Measurements from ENCODE around the gene ELOF1.

Gene ELOF1

DNA sequence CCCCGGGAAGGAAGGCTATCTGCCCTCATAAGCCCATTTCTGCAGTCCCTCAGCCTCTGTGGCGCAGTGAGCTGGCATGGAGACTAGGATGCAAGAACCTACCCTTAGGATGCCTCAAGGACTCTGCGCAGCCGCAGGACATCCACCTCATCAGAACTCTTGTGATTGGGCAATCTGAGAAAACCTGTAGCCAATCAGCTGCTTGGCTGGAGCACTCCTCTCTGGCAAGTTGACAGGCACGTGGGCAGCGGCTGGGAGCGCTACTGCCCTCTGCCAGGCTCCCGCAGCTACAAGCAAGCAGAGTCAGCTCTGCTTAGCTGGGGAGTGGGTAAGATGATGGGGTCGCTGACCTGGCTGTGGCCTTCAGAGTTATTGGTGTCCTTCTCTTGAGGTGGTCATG, 28.6 kb downstream of the ELOF1 start:
- H2AK5ac ChIP-seq (ENCODE audit: low read length, severe bottlenecking), result no peak overlapping the region
- no peak overlapping the region for H2AFZ ChIP-seq (ENCODE audit: low read depth, low read length)
- no peak overlapping the region for H2BK120ac ChIP-seq (ENCODE audit: low read depth, low read length)
- peak overlapping the region; percentile 19 for H4K8ac ChIP-seq (ENCODE audit: low read length)
- no peak overlapping the region for H3K27ac ChIP-seq (ENCODE audit: low read length, poor library complexity, severe bottlenecking)
- H3K4me1 ChIP-seq (ENCODE audit: control insufficient read depth, insufficient read depth, low read depth, low read length), result peaks cover 10% of the 10 kb centered on the region
- H3K36me3 ChIP-seq (ENCODE audit: control insufficient read depth in 1 of 2, insufficient read depth in 2 of 2, low read depth in 1 of 2, low read length in 2 of 2), result no peaks in the 10 kb centered on the region
- H2BK5ac ChIP-seq (ENCODE audit: low read depth, low read length, poor library complexity, severe bottlenecking), result no peak overlapping the region
- peak; percentile 58 for DNase-seq
- no peaks in the 10 kb centered on the region for H3K27me3 ChIP-seq (ENCODE audit: control insufficient read depth in 1 of 2, insufficient read depth in 1 of 2, low read length in 2 of 2)
- no peak overlapping the region for H2BK12ac ChIP-seq (ENCODE audit: low read length in 2 of 2)
- no peak overlapping the region for H3K18ac ChIP-seq (ENCODE audit: low read depth in 1 of 2, low read length in 2 of 2)
- no peak overlapping the region for H4K91ac ChIP-seq (ENCODE audit: low read length)
- no peak overlapping the region for H3K4me3 ChIP-seq (ENCODE audit: insufficient read depth in 1 of 2, low read depth in 1 of 2, low read length in 2 of 2)
- no peak overlapping the region for H3K4ac ChIP-seq (ENCODE audit: low read depth in 1 of 2, low read length in 2 of 2)
- H3K79me1 ChIP-seq (replicated peaks; ENCODE audit: low read length, poor library complexity, severe bottlenecking), result peaks cover 20% of the 10 kb centered on the region
- H2BK15ac ChIP-seq (ENCODE audit: low read depth, poor library complexity, severe bottlenecking), result peak overlapping the region; percentile 44
- peak overlapping the region in 1 of 2 experiments; percentile 84 for H3K23ac ChIP-seq (ENCODE audit: low read length in 2 of 2)
- no peaks in the 10 kb centered on the region for H3K9me3 ChIP-seq (ENCODE audit: control insufficient read depth, low read length)
- no peak overlapping the region for H3K9ac ChIP-seq (ENCODE audit: low read length)
- no peak overlapping the region for H3K14ac ChIP-seq (ENCODE audit: low read length in 2 of 2)
- WGBS, result 59% methylated on average over 8 of the region's 9 CpGs
- no peak overlapping the region for H3K4me2 ChIP-seq (ENCODE audit: low read length, poor library complexity, severe bottlenecking)

DNA sequence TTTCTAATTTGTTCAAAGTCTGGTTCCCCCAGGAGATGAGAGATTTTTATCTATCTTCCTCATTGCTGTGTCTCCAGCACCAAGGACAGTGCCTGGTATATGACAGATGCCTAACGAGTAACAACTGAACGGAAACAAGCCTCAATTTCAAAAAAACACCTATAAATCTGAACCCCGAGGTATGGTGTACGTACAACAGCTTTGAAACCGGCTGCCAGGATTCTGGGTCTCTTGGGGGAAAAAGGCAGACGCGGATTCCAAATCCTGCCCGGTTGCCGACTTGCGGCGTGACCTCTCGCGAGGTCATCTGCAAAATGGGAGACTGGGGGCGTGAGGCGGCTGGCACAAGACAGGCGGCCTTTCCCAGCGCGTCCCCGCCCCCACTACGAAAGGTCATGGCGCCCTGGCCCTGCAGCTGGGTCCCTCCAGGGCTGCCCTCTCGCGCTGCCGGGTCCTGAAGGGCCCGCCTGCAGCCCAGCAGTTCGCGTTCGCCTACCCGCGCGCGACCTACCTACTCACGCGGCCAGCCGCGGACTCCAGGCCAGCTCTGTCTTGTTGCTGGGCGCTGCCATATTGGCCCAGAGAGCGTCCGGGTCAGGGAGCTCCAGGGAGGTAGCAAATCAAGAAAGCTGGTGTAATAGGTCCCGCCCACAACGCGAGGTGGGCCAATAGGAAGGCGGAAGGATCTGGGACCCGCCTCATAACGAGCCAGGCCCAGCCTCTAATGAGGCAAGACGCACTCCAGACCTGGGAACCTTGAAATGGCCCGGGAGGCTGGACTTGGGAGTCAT, 30.3 kb downstream of the ELOF1 start, which contains the start of gene ECSIT:
Gene ECSIT (minus strand): TSS at position 584 of the 791 bp plus-strand sequence. CDS start 9,964 bp downstream, outside the sequence.
- Histone ChIP-seq H3K4me2 (ENCODE audit: low read length, poor library complexity, severe bottlenecking) (peak within 1 kb of the TSS; percentile 75), H3K9me3 (ENCODE audit: control insufficient read depth, low read length) (no peaks in the 10 kb centered on the region), H2BK120ac (ENCODE audit: low read depth, low read length) (no peak within 1 kb of the TSS), H3K4ac (ENCODE audit: low read depth in 1 of 2, low read length in 2 of 2) (no peak within 1 kb of the TSS), H3K4me3 (ENCODE audit: insufficient read depth in 1 of 2, low read depth in 1 of 2, low read length in 2 of 2) (peak within 1 kb of the TSS; percentile 82 to 98), H3K79me1 (replicated peaks; ENCODE audit: low read length, poor library complexity, severe bottlenecking) (peaks cover 29% of the 10 kb centered on the region), H2AFZ (ENCODE audit: low read depth, low read length) (peak within 1 kb of the TSS; percentile 74), H3K14ac (ENCODE audit: low read length in 2 of 2) (peak within 1 kb of the TSS in 1 of 2 experiments; percentile 13), H3K18ac (ENCODE audit: low read depth in 1 of 2, low read length in 2 of 2) (peak within 1 kb of the TSS in 1 of 2 experiments; percentile 79), H3K27ac (ENCODE audit: low read length, poor library complexity, severe bottlenecking) (peak within 1 kb of the TSS; percentile 73), H3K27me3 (ENCODE audit: control insufficient read depth in 1 of 2, insufficient read depth in 1 of 2, low read length in 2 of 2) (no peaks in the 10 kb centered on the region), H2BK12ac (ENCODE audit: low read length in 2 of 2) (peak within 1 kb of the TSS in 1 of 2 experiments; percentile 23), H2BK5ac (ENCODE audit: low read depth, low read length, poor library complexity, severe bottlenecking) (no peak within 1 kb of the TSS), H2AK5ac (ENCODE audit: low read length, severe bottlenecking) (no peak within 1 kb of the TSS), H3K36me3 (ENCODE audit: control insufficient read depth in 1 of 2, insufficient read depth in 2 of 2, low read depth in 1 of 2, low read length in 2 of 2) (peaks cover 0 to 2% of the 10 kb centered on the region in 2 experiments), H4K8ac (ENCODE audit: low read length) (peak within 1 kb of the TSS; percentile 86), H2BK15ac (ENCODE audit: low read depth, poor library complexity, severe bottlenecking) (peak within 1 kb of the TSS; percentile 44), H3K9ac (ENCODE audit: low read length) (peak within 1 kb of the TSS; percentile 88), H3K4me1 (ENCODE audit: control insufficient read depth, insufficient read depth, low read depth, low read length) (peaks cover 8% of the 10 kb centered on the region), H4K91ac (ENCODE audit: low read length) (peak within 1 kb of the TSS; percentile 34), H3K23ac (ENCODE audit: low read length in 2 of 2) (no peak within 1 kb of the TSS)
- under 1% methylated on average over 47 of the region's 47 CpGs for WGBS
- peak; percentile 100 for DNase-seq

DNA sequence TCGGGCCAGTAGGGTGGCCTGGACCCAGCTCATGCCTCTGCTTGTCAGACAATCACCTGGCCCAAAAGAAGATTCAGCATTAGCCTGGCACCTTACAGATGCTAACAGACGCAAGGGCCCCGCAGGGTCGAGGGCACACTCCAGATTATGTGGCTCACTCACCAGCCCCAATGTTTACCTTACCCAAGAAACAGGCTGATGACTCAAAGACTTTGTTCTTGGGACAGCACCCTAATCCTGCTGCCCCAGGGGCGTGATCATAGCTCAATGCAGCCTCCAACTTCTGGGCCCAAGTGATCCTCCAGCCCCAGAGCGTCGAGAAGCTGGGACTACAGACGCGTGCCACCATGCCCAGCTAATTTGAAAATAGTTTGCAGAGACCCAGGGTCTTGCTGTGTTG, 39.9 kb downstream of the ELOF1 start:
- H3K9me3 ChIP-seq (ENCODE audit: control insufficient read depth, low read length), result no peaks in the 10 kb centered on the region
- H3K4me3 ChIP-seq (ENCODE audit: insufficient read depth in 1 of 2, low read depth in 1 of 2, low read length in 2 of 2), result no peak overlapping the region
- no peak overlapping the region for H2AFZ ChIP-seq (ENCODE audit: low read depth, low read length)
- no peak overlapping the region for H3K18ac ChIP-seq (ENCODE audit: low read depth in 1 of 2, low read length in 2 of 2)
- H3K79me1 ChIP-seq (replicated peaks; ENCODE audit: low read length, poor library complexity, severe bottlenecking), result peaks cover 26% of the 10 kb centered on the region
- H3K27ac ChIP-seq (ENCODE audit: low read length, poor library complexity, severe bottlenecking), result no peak overlapping the region
- H2BK15ac ChIP-seq (ENCODE audit: low read depth, poor library complexity, severe bottlenecking), result peak overlapping the region; percentile 48
- no peak for DNase-seq
- no peak overlapping the region for H2BK120ac ChIP-seq (ENCODE audit: low read depth, low read length)
- H3K36me3 ChIP-seq (ENCODE audit: control insufficient read depth in 1 of 2, insufficient read depth in 2 of 2, low read depth in 1 of 2, low read length in 2 of 2), result peaks cover 18 to 30% of the 10 kb centered on the region in 2 experiments
- H3K14ac ChIP-seq (ENCODE audit: low read length in 2 of 2), result no peak overlapping the region
- peaks cover 4% of the 10 kb centered on the region for H3K4me1 ChIP-seq (ENCODE audit: control insufficient read depth, insufficient read depth, low read depth, low read length)
- H2AK5ac ChIP-seq (ENCODE audit: low read length, severe bottlenecking), result no peak overlapping the region
- H4K91ac ChIP-seq (ENCODE audit: low read length), result no peak overlapping the region
- H3K4ac ChIP-seq (ENCODE audit: low read depth in 1 of 2, low read length in 2 of 2), result no peak overlapping the region
- H4K8ac ChIP-seq (ENCODE audit: low read length), result no peak overlapping the region
- WGBS, result 94% methylated on average over 9 of the region's 9 CpGs
- no peak overlapping the region for H3K23ac ChIP-seq (ENCODE audit: low read length in 2 of 2)
- no peaks in the 10 kb centered on the region for H3K27me3 ChIP-seq (ENCODE audit: control insufficient read depth in 1 of 2, insufficient read depth in 1 of 2, low read length in 2 of 2)
- H3K9ac ChIP-seq (ENCODE audit: low read length), result no peak overlapping the region
- H2BK5ac ChIP-seq (ENCODE audit: low read depth, low read length, poor library complexity, severe bottlenecking), result no peak overlapping the region
- no peak overlapping the region for H2BK12ac ChIP-seq (ENCODE audit: low read length in 2 of 2)
- H3K4me2 ChIP-seq (ENCODE audit: low read length, poor library complexity, severe bottlenecking), result no peak overlapping the region

DNA sequence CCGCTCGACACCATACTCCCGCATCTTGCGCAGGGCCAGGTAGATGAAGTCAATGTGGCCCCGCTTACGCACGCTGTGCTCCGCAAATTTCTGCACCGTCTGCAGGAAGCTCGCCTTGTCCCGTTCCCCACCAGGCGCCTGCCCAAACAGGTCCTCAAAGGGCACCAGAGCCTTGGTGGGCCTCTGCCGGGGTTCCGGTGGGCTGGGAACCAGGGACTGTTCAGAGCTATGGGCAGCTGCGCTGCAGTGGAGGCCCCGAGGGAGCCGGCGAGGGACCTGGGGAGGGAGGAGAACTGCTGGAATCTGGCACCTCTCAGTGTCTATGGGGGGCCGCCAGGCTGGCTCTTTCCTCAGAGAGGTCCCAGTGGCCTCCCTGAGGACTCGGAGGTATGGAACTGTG, 45.1 kb downstream of the ELOF1 start:
- Histone ChIP-seq H3K4me3 (ENCODE audit: insufficient read depth in 1 of 2, low read depth in 1 of 2, low read length in 2 of 2) (no peak overlapping the region), H3K18ac (ENCODE audit: low read depth in 1 of 2, low read length in 2 of 2) (no peak overlapping the region), H3K27me3 (ENCODE audit: control insufficient read depth in 1 of 2, insufficient read depth in 1 of 2, low read length in 2 of 2) (no peaks in the 10 kb centered on the region), H4K8ac (ENCODE audit: low read length) (no peak overlapping the region), H3K36me3 (ENCODE audit: control insufficient read depth in 1 of 2, insufficient read depth in 2 of 2, low read depth in 1 of 2, low read length in 2 of 2) (peaks cover 25 to 37% of the 10 kb centered on the region in 2 experiments), H3K4ac (ENCODE audit: low read depth in 1 of 2, low read length in 2 of 2) (no peak overlapping the region), H2AFZ (ENCODE audit: low read depth, low read length) (no peak overlapping the region), H2BK5ac (ENCODE audit: low read depth, low read length, poor library complexity, severe bottlenecking) (no peak overlapping the region), H2BK15ac (ENCODE audit: low read depth, poor library complexity, severe bottlenecking) (no peak overlapping the region), H2AK5ac (ENCODE audit: low read length, severe bottlenecking) (no peak overlapping the region), H4K91ac (ENCODE audit: low read length) (no peak overlapping the region), H3K14ac (ENCODE audit: low read length in 2 of 2) (no peak overlapping the region), H3K79me1 (replicated peaks; ENCODE audit: low read length, poor library complexity, severe bottlenecking) (peaks cover 5% of the 10 kb centered on the region), H3K4me2 (ENCODE audit: low read length, poor library complexity, severe bottlenecking) (no peak overlapping the region), H3K9me3 (ENCODE audit: control insufficient read depth, low read length) (no peaks in the 10 kb centered on the region), H2BK120ac (ENCODE audit: low read depth, low read length) (no peak overlapping the region), H3K9ac (ENCODE audit: low read length) (no peak overlapping the region), H2BK12ac (ENCODE audit: low read length in 2 of 2) (no peak overlapping the region), H3K23ac (ENCODE audit: low read length in 2 of 2) (no peak overlapping the region), H3K27ac (ENCODE audit: low read length, poor library complexity, severe bottlenecking) (no peak overlapping the region), H3K4me1 (ENCODE audit: control insufficient read depth, insufficient read depth, low read depth, low read length) (peaks cover under 1% of the 10 kb centered on the region)
- DNase-seq, result no peak
- 98% methylated on average over 20 of the region's 20 CpGs for WGBS

Data from mesenchymal stem cell (in vitro differentiated cells and primary cell).